HG03045 (cell line): ENCODE data around the gene AKAP8L.
A peak's percentile ranks its signal among the peaks of the same experiment; 100 is the strongest.
"Not testable (repeated sequence)": the region's sequence is repeated elsewhere in the genome, so short reads cannot be mapped to it uniquely, and the experiment has no call there.

Experiments
- ATAC-seq: cut with Tn5 transposase; IDR thresholded peaks from one replicate; pipeline ENCODE4 v1.9.1; 2021; ENCODE audit warnings: mild to moderate bottlenecking, moderate library complexity; ENCODE audit not compliant: unreplicated experiment

Gene AKAP8L

GRCh38 chr19:15363791-15364190, 55.0 kb downstream of the AKAP8L start:
- ATAC-seq = not testable (repeated sequence)

- not testable (repeated sequence) for ATAC-seq
Observed at GRCh38 chr19:15363048-15363447, 55.7 kb downstream of the AKAP8L start.

- ATAC-seq = not testable (repeated sequence)
Observed at GRCh38 chr19:15360015-15360414, 58.8 kb downstream of the AKAP8L start.

- no peak for ATAC-seq
Observed at GRCh38 chr19:15358918-15359317, 59.9 kb downstream of the AKAP8L start.

- no peak for ATAC-seq
Observed at GRCh38 chr19:15357906-15358305, 60.9 kb downstream of the AKAP8L start.

- ATAC-seq = no peak
Observed at GRCh38 chr19:15354566-15355296, 64.1 kb downstream of the AKAP8L start.

GRCh38 chr19:15353908-15354307, 64.9 kb downstream of the AKAP8L start:
- no peak for ATAC-seq

GRCh38 chr19:15352535-15352934, 66.3 kb downstream of the AKAP8L start:
- ATAC-seq = not testable (repeated sequence)

GRCh38 chr19:15341328-15341727, 77.5 kb downstream of the AKAP8L start:
- ATAC-seq = not testable (repeated sequence)

- ATAC-seq = no peak
Observed at GRCh38 chr19:15340086-15340485, 78.7 kb downstream of the AKAP8L start.

GRCh38 chr19:15337202-15337601, 81.6 kb downstream of the AKAP8L start:
- no peak for ATAC-seq

GRCh38 chr19:15335992-15336391, 82.8 kb downstream of the AKAP8L start:
- ATAC-seq = not testable (repeated sequence)

- peak; percentile 60 for ATAC-seq
Observed at GRCh38 chr19:15332311-15332996, 86.3 kb downstream of the AKAP8L start, which contains the start of gene BRD4. Gene BRD4, minus strand, starts transcription at chr19:15332539. Its CDS starts 59,440 bp downstream, at chr19:15273099.

GRCh38 chr19:15331419-15332310, 87.1 kb downstream of the AKAP8L start:
- ATAC-seq = peak; percentile 46

GRCh38 chr19:15330801-15331418, 87.9 kb downstream of the AKAP8L start:
- no peak for ATAC-seq
